GM12878 (cell line): ENCODE measurements around the gene UQCRFS1.

Source experiments
- BCLAF1 ChIP-seq: fragments of 450-650 bp; IDR thresholded peaks from 2 replicates; pipeline ENCODE4 v1.6.1; 2017; ENCODE audit warnings: antibody characterized with exemption, mild to moderate bottlenecking, moderate library complexity
- CTCF ChIP-seq, 3 experiments: IDR thresholded peaks in 2 of 3; conservative IDR thresholded peaks in 1 of 3; 2 replicates each; pipeline ENCODE4 v1.5.1; 2011; ENCODE audit warnings: low read depth in 3 of 3, low read length in 3 of 3, mild to moderate bottlenecking in 3 of 3, control low read depth in 2 of 3, moderate library complexity in 2 of 3, inconsistent platforms in 1 of 3, mixed read lengths in 1 of 3; ENCODE audit not compliant: control insufficient read depth in 2 of 3, insufficient read depth in 1 of 3; ENCODE audit errors: extremely low read depth in 1 of 3
- HDAC6 ChIP-seq: fragments of 200-600 bp; sonication (generic); IDR thresholded peaks from one replicate; pipeline ENCODE4 v1.8.0; 2017; ENCODE audit warnings: antibody characterized with exemption; ENCODE audit not compliant: unreplicated experiment
- SIN3A ChIP-seq: IDR thresholded peaks from 2 replicates; pipeline ENCODE4 v1.6.1; 2012; ENCODE audit warnings: low read depth, low read length, improper control_type of control experiment
- TARDBP ChIP-seq: IDR thresholded peaks from 2 replicates; pipeline ENCODE4 v1.6.1; 2016; ENCODE audit warnings: borderline replicate concordance
- YY1 ChIP-seq: IDR thresholded peaks from 2 replicates; pipeline ENCODE4 v1.6.1; 2011; ENCODE audit warnings: low read depth, mild to moderate bottlenecking, low read length

DNA sequence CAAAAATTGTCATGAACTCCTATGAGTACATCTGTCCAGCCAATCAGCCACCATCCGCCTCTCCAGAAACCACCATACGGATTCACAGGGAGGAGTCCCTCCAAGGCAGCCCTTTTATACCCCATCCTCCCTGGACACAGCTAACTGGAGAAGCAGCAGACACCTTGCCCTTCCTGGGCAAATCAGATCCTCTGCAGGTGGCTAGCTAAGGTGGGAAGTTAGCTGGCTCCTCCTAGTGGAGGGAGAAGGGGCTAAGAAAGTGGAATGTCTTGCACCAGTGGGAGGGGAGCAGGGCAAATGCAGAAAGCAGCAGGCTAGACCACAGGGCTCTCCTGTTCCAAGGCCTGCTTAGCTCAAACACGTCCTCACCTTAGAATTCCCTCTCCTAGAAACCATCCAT is 46.2 kb upstream of the UQCRFS1 start:
- no peak for TF ChIP-seq TARDBP
- no peak for TF ChIP-seq YY1
- TF ChIP-seq HDAC6, result no peak
- peak in 2 of 3 experiments; percentile 8 to 11; a peak in 1 of 6 replicates for TF ChIP-seq CTCF (IDR thresholded peaks at IDR 0.05 in 2 of 3, conservative IDR thresholded peaks at IDR 0.05 in 1 of 3; ENCODE audit: control insufficient read depth in 2 of 3, extremely low read depth in 1 of 3, insufficient read depth in 1 of 3, low read depth in 3 of 3, low read length in 3 of 3)
- no peak for TF ChIP-seq SIN3A
- no peak for TF ChIP-seq BCLAF1
